ENCODE data around the gene GPR143. TPM values are rescaled to one million over a fixed set of nuclear protein-coding genes. Genes with fewer than 3 reads are reported as not detected.

The GPR143 gene
- total RNA-seq, 1 experiment from 2014 or later = not detected

- DNase-seq (ENCODE audit: low read depth, low spot score) (no peak), ATAC-seq (no peak)
- in situ Hi-C loops (cut with HindIII; ENCODE audit: low pct_unique_long_range_greater_than_20kb, low sequenced_read_pairs) = no loop called here
- H3K27ac ChIP-seq (ENCODE audit: low read length) = no peak overlapping the region
- no peaks in the 10 kb centered on the region for H3K36me3 ChIP-seq (ENCODE audit: control insufficient read depth, insufficient read depth, low read length)
- BruUV-seq (replicated peaks) = no TSS peak
- ChIA-PET CTCF (no interaction called here), POLR2A (no interaction called here)
- H3K4me3 ChIP-seq (ENCODE audit: low read depth in 2 of 2, low read length in 2 of 2) = no peak overlapping the region
- no peak for TF ChIP-seq CTCF (IDR thresholded peaks at IDR 0.05)
- TF ChIP-seq POLR2AphosphoS5 (IDR thresholded peaks at IDR 0.05; ENCODE audit: low read depth, low read length) = no peak
- intact Hi-C loops (cut with micrococcal nuclease; ENCODE audit: unreplicated experiment) = no loop called here
- H3K4me1 ChIP-seq (ENCODE audit: control insufficient read depth, insufficient read depth, low read length) = no peaks in the 10 kb centered on the region
- H3K27me3 ChIP-seq (ENCODE audit: control insufficient read depth, insufficient read depth, low read length) = no peaks in the 10 kb centered on the region
- H3K9me3 ChIP-seq (ENCODE audit: control insufficient read depth, insufficient read depth, low read depth, low read length) = no peaks in the 10 kb centered on the region
These were observed 87.3 kb downstream of the GPR143 start for GRCh38 chrX:9678215-9678965.

GRCh38 chrX:9677098-9677739 is 88.4 kb downstream of the GPR143 start:
- in situ Hi-C loops (cut with HindIII; ENCODE audit: low pct_unique_long_range_greater_than_20kb, low sequenced_read_pairs) = no loop called here
- DNase-seq (ENCODE audit: low read depth, low spot score) = no peak
- no TSS peak for BruUV-seq (replicated peaks)

More at GRCh38 chrX:9677098-9677739, 88.4 kb downstream of the GPR143 start:
- no peaks in the 10 kb centered on the region for H3K36me3 ChIP-seq (ENCODE audit: control insufficient read depth, insufficient read depth, low read length)
- no peak for TF ChIP-seq SIN3A (IDR thresholded peaks at IDR 0.05; ENCODE audit: borderline replicate concordance, insufficient read depth, low read depth, low read length)
- TF ChIP-seq TCF7L2 (IDR thresholded peaks at IDR 0.05; ENCODE audit: low read depth, low read length) = no peak
- TF ChIP-seq CTCF (IDR thresholded peaks at IDR 0.05) = no peak
- TF ChIP-seq POLR2AphosphoS5 (IDR thresholded peaks at IDR 0.05; ENCODE audit: low read depth, low read length) = no peak
- TF ChIP-seq REST (IDR thresholded peaks at IDR 0.05; ENCODE audit: insufficient read depth in 1 of 2, low read depth in 2 of 2, low read length in 1 of 2) = no peak
- no peaks in the 10 kb centered on the region for H3K27me3 ChIP-seq (ENCODE audit: control insufficient read depth, insufficient read depth, low read length)
- CTCF ChIA-PET = no interaction called here
- no peak overlapping the region for H3K27ac ChIP-seq (ENCODE audit: low read length)
- no peaks in the 10 kb centered on the region for H3K4me1 ChIP-seq (ENCODE audit: control insufficient read depth, insufficient read depth, low read length)
- no peaks in the 10 kb centered on the region for H3K9me3 ChIP-seq (ENCODE audit: control insufficient read depth, insufficient read depth, low read depth, low read length)
- no peak for ATAC-seq
- H3K4me3 ChIP-seq (ENCODE audit: low read depth in 2 of 2, low read length in 2 of 2) = no peak overlapping the region
- intact Hi-C loops (cut with micrococcal nuclease; ENCODE audit: unreplicated experiment) = no loop called here
- POLR2A ChIA-PET = no interaction called here
